ENCODE measurements around the gene RPGR.

Gene RPGR

DNA sequence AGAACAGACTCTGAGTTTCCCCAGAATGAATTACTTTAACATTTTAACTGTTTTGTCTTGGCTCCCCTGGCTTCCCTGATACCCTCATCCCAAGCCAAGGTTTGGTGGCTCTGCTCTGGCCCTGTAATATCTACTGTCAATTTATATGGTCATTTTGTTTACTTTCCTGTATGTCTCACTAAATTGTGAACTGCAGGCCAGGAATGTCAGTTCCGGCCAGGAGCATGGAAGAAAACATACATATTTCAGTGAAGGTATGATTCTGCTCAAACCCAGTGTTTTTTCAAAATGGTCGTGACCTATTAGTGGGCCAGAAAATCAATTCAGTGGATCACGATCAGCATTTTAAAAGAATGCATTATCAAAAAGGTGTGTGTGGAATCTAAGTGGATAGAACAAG, 1.2 kb downstream of the RPGR start:
- Histone ChIP-seq H3K4me1 (ENCODE audit: control insufficient read depth, insufficient read depth, low read length) (peaks cover 3% of the 10 kb centered on the region; the same call in 1 of the 2 replicates), H3K4me3 (ENCODE audit: low read depth, low read length) (peak overlapping the region; percentile 95), H3K27me3 (ENCODE audit: control insufficient read depth, insufficient read depth, low read length) (no peaks in the 10 kb centered on the region), H3K27ac (ENCODE audit: low read depth, low read length) (no peak overlapping the region; the same call in 1 of the 2 replicates), H3K9ac (ENCODE audit: low read length) (peak overlapping the region; percentile 84), H3K9me3 (ENCODE audit: control insufficient read depth, insufficient read depth, low read depth, low read length) (no peaks in the 10 kb centered on the region), H3K36me3 (ENCODE audit: control insufficient read depth, insufficient read depth, low read length) (no peaks in the 10 kb centered on the region)

DNA sequence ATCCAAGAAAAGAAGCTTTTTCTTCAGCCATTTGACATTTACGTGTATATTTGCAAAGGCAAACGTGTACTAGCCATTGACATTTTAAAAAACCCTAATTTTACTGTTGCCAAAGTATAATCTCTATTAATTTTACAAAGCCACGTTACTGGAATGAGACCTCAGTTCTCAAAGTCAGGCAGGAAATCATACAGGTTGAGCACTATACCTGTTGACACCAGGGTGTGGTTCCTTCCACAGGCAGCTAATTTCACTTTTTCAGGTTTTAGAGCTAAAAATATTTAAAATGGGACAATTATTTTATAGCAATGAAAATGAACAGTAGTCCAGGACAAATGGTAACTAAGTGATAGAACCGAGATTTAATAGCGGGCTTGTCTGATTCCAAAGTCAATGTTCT, 6.5 kb downstream of the RPGR start:
- Histone ChIP-seq H3K9ac (ENCODE audit: low read length) (no peak overlapping the region), H3K27ac (ENCODE audit: low read depth, low read length) (no peak overlapping the region), H3K4me1 (ENCODE audit: control insufficient read depth, insufficient read depth, low read length) (peaks cover 8% of the 10 kb centered on the region), H3K27me3 (ENCODE audit: control insufficient read depth, insufficient read depth, low read length) (no peaks in the 10 kb centered on the region), H3K9me3 (ENCODE audit: control insufficient read depth, insufficient read depth, low read depth, low read length) (no peaks in the 10 kb centered on the region), H3K4me3 (ENCODE audit: low read depth, low read length) (no peak overlapping the region), H3K36me3 (ENCODE audit: control insufficient read depth, insufficient read depth, low read length) (peaks cover 6% of the 10 kb centered on the region)

DNA sequence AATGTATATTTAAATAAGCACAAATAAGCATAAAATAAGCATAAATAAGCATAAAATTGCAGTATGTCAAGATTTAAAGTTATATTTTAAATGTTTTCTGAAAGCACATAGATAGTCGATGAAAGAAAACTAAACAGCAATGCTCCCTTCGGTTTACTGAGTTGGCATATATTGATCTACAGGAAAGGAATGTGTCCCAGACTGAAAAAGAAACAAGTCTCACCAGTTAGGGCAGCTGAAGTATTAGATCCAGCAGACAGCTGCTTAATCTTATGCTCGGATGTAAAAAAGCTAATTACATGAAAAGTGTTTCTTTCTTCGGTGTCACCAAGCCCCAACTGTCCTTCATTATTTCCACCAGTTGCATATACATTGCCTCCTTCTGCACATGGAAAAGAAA, 8.7 kb downstream of the RPGR start:
- Histone ChIP-seq H3K9ac (ENCODE audit: low read length) (no peak overlapping the region), H3K27me3 (ENCODE audit: control insufficient read depth, insufficient read depth, low read length) (no peaks in the 10 kb centered on the region), H3K27ac (ENCODE audit: low read depth, low read length) (no peak overlapping the region), H3K9me3 (ENCODE audit: control insufficient read depth, insufficient read depth, low read depth, low read length) (no peaks in the 10 kb centered on the region), H3K36me3 (ENCODE audit: control insufficient read depth, insufficient read depth, low read length) (peaks cover 11% of the 10 kb centered on the region), H3K4me3 (ENCODE audit: low read depth, low read length) (no peak overlapping the region), H3K4me1 (ENCODE audit: control insufficient read depth, insufficient read depth, low read length) (peaks cover 8% of the 10 kb centered on the region)

DNA sequence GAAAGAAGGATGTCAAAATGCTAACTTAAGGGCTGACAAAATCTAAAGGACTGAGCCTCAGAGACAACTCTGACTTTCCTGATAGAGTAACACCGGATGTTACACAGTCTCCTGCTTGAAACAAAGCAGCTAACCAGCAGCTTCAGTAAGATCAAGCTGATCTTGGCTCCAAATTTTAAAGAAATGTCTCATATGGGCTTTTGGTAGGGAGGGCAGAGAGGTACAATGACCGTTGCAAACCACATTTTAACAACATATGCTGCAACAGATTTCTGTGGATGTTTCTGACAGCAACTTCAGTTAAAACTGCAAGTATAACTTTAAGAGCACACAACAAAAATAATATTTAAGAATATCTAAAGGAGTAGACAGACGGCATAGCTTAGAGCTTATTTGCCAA, 9.1 kb downstream of the RPGR start:
- Histone ChIP-seq H3K9me3 (ENCODE audit: control insufficient read depth, insufficient read depth, low read depth, low read length) (no peaks in the 10 kb centered on the region), H3K27ac (ENCODE audit: low read depth, low read length) (no peak overlapping the region), H3K36me3 (ENCODE audit: control insufficient read depth, insufficient read depth, low read length) (peaks cover 11% of the 10 kb centered on the region), H3K27me3 (ENCODE audit: control insufficient read depth, insufficient read depth, low read length) (no peaks in the 10 kb centered on the region; the same call in 1 of the 2 replicates), H3K9ac (ENCODE audit: low read length) (no peak overlapping the region), H3K4me3 (ENCODE audit: low read depth, low read length) (no peak overlapping the region), H3K4me1 (ENCODE audit: control insufficient read depth, insufficient read depth, low read length) (peaks cover 8% of the 10 kb centered on the region)

DNA sequence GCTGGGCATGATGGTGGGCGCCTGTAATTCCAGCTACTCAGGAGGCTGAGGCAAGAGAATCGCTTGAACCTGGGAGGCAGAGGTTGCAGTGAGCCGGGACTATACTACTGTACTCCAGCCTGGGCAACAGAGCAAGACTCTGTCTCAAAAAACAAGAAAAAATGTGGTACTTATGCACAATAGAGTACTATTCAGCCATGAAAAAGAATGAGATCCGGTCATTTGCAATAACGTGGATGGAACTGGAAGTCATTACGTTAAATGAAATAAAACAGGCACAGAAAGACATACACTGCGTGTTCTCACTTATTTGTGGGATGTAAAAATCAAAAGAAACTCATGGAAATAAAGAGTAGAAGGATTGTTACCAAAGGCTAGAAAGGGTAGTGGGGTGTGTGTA, 12.1 kb downstream of the RPGR start:
- Histone ChIP-seq H3K4me1 (ENCODE audit: control insufficient read depth, insufficient read depth, low read length) (peaks cover 8% of the 10 kb centered on the region), H3K27me3 (ENCODE audit: control insufficient read depth, insufficient read depth, low read length) (no peaks in the 10 kb centered on the region; the same call in 1 of the 2 replicates), H3K27ac (ENCODE audit: low read depth, low read length) (no peak overlapping the region), H3K36me3 (ENCODE audit: control insufficient read depth, insufficient read depth, low read length) (peaks cover 11% of the 10 kb centered on the region), H3K9me3 (ENCODE audit: control insufficient read depth, insufficient read depth, low read depth, low read length) (no peaks in the 10 kb centered on the region), H3K9ac (ENCODE audit: low read length) (no peak overlapping the region), H3K4me3 (ENCODE audit: low read depth, low read length) (no peak overlapping the region)

DNA sequence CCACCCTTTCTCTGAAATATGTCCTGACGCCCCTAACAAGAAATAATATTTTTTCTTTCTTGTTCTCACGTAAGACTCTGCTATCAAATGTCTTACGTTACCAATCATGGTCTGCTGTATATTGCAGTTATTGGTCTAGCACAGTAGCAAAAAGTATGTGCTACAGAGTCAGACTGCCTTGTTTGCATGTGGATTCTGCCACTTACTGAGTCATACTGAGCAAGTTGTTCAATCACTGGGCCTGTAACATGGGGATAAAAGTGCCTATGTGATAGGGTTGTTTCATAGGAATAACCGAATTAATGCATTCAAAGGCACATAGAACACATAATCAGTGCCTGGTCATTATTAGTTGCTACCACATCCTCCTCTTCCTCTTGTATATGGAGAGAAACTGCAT, 14.1 kb downstream of the RPGR start:
- H3K4me1 ChIP-seq (ENCODE audit: control insufficient read depth, insufficient read depth, low read length): no peaks in the 10 kb centered on the region
- peaks cover 11% of the 10 kb centered on the region for H3K36me3 ChIP-seq (ENCODE audit: control insufficient read depth, insufficient read depth, low read length)
- H3K4me3 ChIP-seq (ENCODE audit: low read depth, low read length): no peak overlapping the region
- no peak overlapping the region for H3K9ac ChIP-seq (ENCODE audit: low read length)
- H3K27ac ChIP-seq (ENCODE audit: low read depth, low read length): no peak overlapping the region
- no peaks in the 10 kb centered on the region for H3K9me3 ChIP-seq (ENCODE audit: control insufficient read depth, insufficient read depth, low read depth, low read length)
- no peaks in the 10 kb centered on the region; the same call in 1 of the 2 replicates for H3K27me3 ChIP-seq (ENCODE audit: control insufficient read depth, insufficient read depth, low read length)

DNA sequence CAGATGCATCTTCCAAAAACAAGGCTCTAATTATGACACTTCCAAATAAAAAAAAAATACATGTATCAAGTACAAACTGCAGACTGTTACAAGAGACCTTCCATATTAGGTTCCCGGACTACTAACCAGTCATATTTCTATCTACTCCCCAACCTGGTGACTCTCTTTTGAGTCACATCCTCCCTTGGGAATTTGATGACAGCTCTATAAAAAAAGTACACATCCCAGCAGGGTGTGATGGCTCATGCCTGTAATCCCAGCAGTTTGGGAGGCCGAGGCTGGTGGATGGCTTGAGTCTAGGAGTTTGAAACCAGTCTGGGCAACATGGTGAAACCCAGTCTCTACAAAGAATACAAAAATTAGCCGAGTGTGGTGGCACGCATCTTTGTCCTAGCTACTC, 14.9 kb downstream of the RPGR start:
- no peak overlapping the region for H3K27ac ChIP-seq (ENCODE audit: low read depth, low read length)
- H3K36me3 ChIP-seq (ENCODE audit: control insufficient read depth, insufficient read depth, low read length): peaks cover 11% of the 10 kb centered on the region
- no peaks in the 10 kb centered on the region for H3K4me1 ChIP-seq (ENCODE audit: control insufficient read depth, insufficient read depth, low read length)
- H3K4me3 ChIP-seq (ENCODE audit: low read depth, low read length): no peak overlapping the region
- H3K9ac ChIP-seq (ENCODE audit: low read length): no peak overlapping the region
- no peaks in the 10 kb centered on the region for H3K9me3 ChIP-seq (ENCODE audit: control insufficient read depth, insufficient read depth, low read depth, low read length)
- H3K27me3 ChIP-seq (ENCODE audit: control insufficient read depth, insufficient read depth, low read length): no peaks in the 10 kb centered on the region; the same call in 1 of the 2 replicates

DNA sequence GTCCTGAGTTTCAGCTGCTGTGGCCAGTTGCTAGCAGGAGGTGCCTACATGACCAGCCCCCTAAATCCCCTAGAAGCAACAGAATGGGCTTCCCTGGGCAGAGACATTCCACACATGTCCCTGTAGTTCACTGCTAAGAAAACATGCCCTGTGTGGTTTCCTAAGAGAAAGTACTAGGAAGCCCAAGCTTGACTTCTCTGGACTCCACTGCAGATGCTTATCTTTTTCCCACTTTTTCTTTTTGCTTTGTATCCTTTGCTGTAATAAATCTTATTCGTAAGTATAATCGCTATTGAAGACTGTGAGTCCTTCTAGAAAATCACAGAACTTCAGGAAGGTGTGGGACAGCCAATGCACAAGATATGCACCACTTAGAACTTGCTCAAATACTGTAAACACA, 15.6 kb downstream of the RPGR start:
- no peak overlapping the region for H3K27ac ChIP-seq (ENCODE audit: low read depth, low read length)
- H3K27me3 ChIP-seq (ENCODE audit: control insufficient read depth, insufficient read depth, low read length): no peaks in the 10 kb centered on the region; the same call in 1 of the 2 replicates
- H3K9ac ChIP-seq (ENCODE audit: low read length): no peak overlapping the region
- H3K9me3 ChIP-seq (ENCODE audit: control insufficient read depth, insufficient read depth, low read depth, low read length): no peaks in the 10 kb centered on the region
- peaks cover 11% of the 10 kb centered on the region for H3K36me3 ChIP-seq (ENCODE audit: control insufficient read depth, insufficient read depth, low read length)
- H3K4me3 ChIP-seq (ENCODE audit: low read depth, low read length): no peak overlapping the region
- no peaks in the 10 kb centered on the region for H3K4me1 ChIP-seq (ENCODE audit: control insufficient read depth, insufficient read depth, low read length)

DNA sequence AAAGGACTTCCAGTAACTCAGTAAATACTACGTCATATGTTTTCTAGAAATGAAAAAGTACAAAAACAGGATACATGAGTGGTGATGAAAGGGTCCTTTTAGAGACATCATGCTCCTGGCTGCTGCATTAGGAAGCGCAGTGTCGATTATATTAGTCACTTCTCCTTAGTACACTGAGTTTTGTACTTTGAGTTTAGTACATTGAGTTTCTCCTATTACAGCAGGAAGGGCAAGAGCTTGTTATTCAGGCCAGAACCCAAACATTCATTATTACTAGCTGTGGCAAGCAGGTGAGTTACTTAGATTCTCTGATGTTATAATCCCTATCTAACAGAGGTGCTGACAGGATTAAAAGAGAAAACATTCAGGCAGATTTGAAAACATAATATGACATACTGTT, 21.3 kb downstream of the RPGR start:
- H3K27ac ChIP-seq (ENCODE audit: low read depth, low read length): no peak overlapping the region
- H3K4me1 ChIP-seq (ENCODE audit: control insufficient read depth, insufficient read depth, low read length): no peaks in the 10 kb centered on the region
- H3K4me3 ChIP-seq (ENCODE audit: low read depth, low read length): no peak overlapping the region

DNA sequence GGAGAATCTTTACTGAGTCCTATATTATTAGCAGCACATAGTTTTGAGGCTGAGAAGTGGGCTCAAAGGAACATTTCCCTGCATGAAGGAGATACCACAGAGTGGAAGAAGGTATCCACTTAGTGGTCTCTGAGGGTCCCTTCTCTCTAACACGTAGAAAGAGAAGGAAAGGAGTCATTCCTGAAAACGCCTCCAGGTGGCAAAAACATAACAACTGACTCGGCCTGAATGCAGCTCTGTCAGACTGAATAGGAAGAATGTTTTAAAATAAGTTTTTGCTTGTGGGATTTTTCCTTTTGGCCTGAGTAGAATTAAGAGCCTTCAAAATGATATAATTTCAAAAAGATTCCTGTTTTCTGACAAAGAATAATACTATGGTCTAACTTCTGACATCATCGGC, 23.3 kb downstream of the RPGR start:
- Histone ChIP-seq H3K4me3 (ENCODE audit: low read depth, low read length) (no peak overlapping the region), H3K9me3 (ENCODE audit: control insufficient read depth, insufficient read depth, low read depth, low read length) (no peaks in the 10 kb centered on the region)

More for the DNA sequence above, 21.3 kb downstream of the RPGR start:
- H3K36me3 ChIP-seq (ENCODE audit: control insufficient read depth, insufficient read depth, low read length): no peaks in the 10 kb centered on the region
- H3K9ac ChIP-seq (ENCODE audit: low read length): no peak overlapping the region
- H3K9me3 ChIP-seq (ENCODE audit: control insufficient read depth, insufficient read depth, low read depth, low read length): no peaks in the 10 kb centered on the region
- no peaks in the 10 kb centered on the region; the same call in 1 of the 2 replicates for H3K27me3 ChIP-seq (ENCODE audit: control insufficient read depth, insufficient read depth, low read length)

DNA sequence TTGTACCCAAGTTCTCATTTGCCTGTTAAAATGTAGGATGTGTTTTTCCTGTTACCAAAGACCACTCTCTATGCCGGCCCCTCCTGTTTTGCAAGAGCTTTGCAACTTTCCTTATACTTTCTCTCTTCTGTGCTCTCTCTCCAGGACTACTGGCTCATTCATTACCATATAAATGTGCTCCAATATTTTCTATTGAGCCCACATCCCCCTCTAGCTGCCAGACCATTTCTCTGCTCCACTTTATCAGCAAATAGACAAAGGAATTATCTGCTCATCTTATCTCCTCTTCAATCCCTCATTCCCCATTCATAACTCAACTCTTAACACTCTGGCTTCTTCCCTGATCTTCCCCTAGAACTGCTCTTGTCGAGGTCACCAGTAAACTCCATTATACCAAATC, 33.6 kb downstream of the RPGR start:
- Histone ChIP-seq H3K27ac (ENCODE audit: low read depth, low read length) (no peak overlapping the region), H3K9me3 (ENCODE audit: control insufficient read depth, insufficient read depth, low read depth, low read length) (no peaks in the 10 kb centered on the region), H3K4me1 (ENCODE audit: control insufficient read depth, insufficient read depth, low read length) (peaks cover 9% of the 10 kb centered on the region), H3K27me3 (ENCODE audit: control insufficient read depth, insufficient read depth, low read length) (no peaks in the 10 kb centered on the region; the same call in 1 of the 2 replicates), H3K36me3 (ENCODE audit: control insufficient read depth, insufficient read depth, low read length) (peaks cover 8% of the 10 kb centered on the region), H3K9ac (ENCODE audit: low read length) (no peak overlapping the region), H3K4me3 (ENCODE audit: low read depth, low read length) (no peak overlapping the region)

More for the DNA sequence above, 23.3 kb downstream of the RPGR start:
- Histone ChIP-seq H3K9ac (ENCODE audit: low read length) (no peak overlapping the region), H3K36me3 (ENCODE audit: control insufficient read depth, insufficient read depth, low read length) (no peaks in the 10 kb centered on the region), H3K27me3 (ENCODE audit: control insufficient read depth, insufficient read depth, low read length) (no peaks in the 10 kb centered on the region; the same call in 1 of the 2 replicates), H3K27ac (ENCODE audit: low read depth, low read length) (no peak overlapping the region), H3K4me1 (ENCODE audit: control insufficient read depth, insufficient read depth, low read length) (no peaks in the 10 kb centered on the region)

DNA sequence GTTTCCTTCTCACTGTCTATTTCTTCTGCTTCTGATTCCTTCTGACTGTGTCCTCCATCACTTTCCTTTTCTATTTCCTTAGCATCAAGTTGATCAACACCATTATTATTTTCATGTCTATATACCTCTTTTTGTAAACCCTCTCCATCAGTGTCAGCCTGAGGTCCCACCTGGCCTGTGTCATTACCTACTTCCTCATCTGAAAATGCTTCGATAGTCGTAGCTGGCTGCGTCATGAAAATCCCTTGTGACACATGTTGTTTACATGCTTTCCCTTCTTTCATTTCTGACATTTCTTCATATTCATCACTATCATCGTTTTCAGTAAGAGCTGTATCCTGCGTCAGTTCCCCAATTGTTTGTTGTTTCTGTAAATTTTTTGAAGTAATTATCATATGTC, 39.6 kb downstream of the RPGR start:
- H3K4me1 ChIP-seq (ENCODE audit: control insufficient read depth, insufficient read depth, low read length): no peaks in the 10 kb centered on the region
- peaks cover 12% of the 10 kb centered on the region for H3K36me3 ChIP-seq (ENCODE audit: control insufficient read depth, insufficient read depth, low read length)
- peaks cover 2% of the 10 kb centered on the region; the same call in 1 of the 2 replicates for H3K27me3 ChIP-seq (ENCODE audit: control insufficient read depth, insufficient read depth, low read length)
- H3K4me3 ChIP-seq (ENCODE audit: low read depth, low read length): no peak overlapping the region
- no peak overlapping the region for H3K27ac ChIP-seq (ENCODE audit: low read depth, low read length)
- H3K9me3 ChIP-seq (ENCODE audit: control insufficient read depth, insufficient read depth, low read depth, low read length): no peaks in the 10 kb centered on the region
- H3K9ac ChIP-seq (ENCODE audit: low read length): no peak overlapping the region
